ENCODE data around the gene DCUN1D2. TPM values are rescaled to one million over a fixed set of nuclear protein-coding genes. Genes with fewer than 3 reads are reported as not detected.

DCUN1D2 gene
- total RNA-seq, 4 donors from 2014 or later, result 13.6 to 32.5 (median 24.5) TPM

DNA sequence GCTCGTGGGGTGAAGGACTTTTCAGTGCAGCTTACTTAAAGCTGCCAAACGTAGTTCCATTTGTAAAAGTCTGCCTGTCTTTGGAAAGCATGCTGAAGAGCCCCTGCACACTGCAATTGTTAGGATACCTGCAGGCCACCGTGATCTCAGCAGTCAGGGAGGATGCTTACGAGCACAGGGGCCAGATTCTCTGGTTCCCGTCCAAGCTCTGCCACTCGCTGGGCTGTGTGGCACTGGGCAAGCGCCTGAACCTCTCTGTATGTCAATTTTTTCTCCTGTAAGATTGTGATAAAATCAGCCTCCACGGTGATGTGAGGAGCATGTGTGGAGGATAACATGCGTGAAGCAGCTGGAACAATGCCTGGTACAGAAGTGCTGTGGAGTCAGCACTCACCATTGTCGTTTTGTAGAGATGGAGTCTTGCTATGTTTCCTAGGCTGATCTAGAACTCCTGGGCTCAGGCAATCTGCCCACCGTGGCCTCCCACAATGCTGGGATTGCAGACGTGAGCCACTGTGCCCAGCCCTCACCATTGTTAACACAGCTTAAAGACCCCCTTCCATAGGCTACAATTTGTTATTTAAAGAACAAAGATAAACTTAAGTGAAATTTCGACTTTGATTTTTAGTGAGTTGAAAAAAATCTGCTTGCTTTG is 40.7 kb downstream of the DCUN1D2 start:
- 87% methylated on average over 11 of the region's 13 CpGs for WGBS
- Histone ChIP-seq H3K27ac (replicated peaks in 1 of 4) (peak overlapping the region; percentile 9 to 44 (median 30)), H3K4me1 (peaks cover 0 to 37% (median 2%) of the 10 kb centered on the region in 4 donors), H3K36me3 (peaks cover 1 to 16% (median 10%) of the 10 kb centered on the region in 4 donors), H3K27me3 (no peaks in the 10 kb centered on the region), H3K9me3 (no peaks in the 10 kb centered on the region), H3K4me3 (peak overlapping the region; percentile 37 to 54 (median 44))
- DNase-seq (ENCODE audit: extremely low spot score), result no peak
- TF ChIP-seq, protein P1, sequence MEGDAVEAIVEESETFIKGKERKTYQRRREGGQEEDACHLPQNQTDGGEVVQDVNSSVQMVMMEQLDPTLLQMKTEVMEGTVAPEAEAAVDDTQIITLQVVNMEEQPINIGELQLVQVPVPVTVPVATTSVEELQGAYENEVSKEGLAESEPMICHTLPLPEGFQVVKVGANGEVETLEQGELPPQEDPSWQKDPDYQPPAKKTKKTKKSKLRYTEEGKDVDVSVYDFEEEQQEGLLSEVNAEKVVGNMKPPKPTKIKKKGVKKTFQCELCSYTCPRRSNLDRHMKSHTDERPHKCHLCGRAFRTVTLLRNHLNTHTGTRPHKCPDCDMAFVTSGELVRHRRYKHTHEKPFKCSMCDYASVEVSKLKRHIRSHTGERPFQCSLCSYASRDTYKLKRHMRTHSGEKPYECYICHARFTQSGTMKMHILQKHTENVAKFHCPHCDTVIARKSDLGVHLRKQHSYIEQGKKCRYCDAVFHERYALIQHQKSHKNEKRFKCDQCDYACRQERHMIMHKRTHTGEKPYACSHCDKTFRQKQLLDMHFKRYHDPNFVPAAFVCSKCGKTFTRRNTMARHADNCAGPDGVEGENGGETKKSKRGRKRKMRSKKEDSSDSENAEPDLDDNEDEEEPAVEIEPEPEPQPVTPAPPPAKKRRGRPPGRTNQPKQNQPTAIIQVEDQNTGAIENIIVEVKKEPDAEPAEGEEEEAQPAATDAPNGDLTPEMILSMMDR (IDR thresholded peaks at IDR 0.05), result no peak
- TF ChIP-seq EP300 (IDR thresholded peaks at IDR 0.05), result no peak
- TF ChIP-seq POLR2AphosphoS5 (IDR thresholded peaks at IDR 0.05), result no peak
- no peak for TF ChIP-seq POLR2A (IDR thresholded peaks at IDR 0.05; ENCODE audit: low read depth)
- intact Hi-C loops (cut with DNase I), result no loop called here

DNA sequence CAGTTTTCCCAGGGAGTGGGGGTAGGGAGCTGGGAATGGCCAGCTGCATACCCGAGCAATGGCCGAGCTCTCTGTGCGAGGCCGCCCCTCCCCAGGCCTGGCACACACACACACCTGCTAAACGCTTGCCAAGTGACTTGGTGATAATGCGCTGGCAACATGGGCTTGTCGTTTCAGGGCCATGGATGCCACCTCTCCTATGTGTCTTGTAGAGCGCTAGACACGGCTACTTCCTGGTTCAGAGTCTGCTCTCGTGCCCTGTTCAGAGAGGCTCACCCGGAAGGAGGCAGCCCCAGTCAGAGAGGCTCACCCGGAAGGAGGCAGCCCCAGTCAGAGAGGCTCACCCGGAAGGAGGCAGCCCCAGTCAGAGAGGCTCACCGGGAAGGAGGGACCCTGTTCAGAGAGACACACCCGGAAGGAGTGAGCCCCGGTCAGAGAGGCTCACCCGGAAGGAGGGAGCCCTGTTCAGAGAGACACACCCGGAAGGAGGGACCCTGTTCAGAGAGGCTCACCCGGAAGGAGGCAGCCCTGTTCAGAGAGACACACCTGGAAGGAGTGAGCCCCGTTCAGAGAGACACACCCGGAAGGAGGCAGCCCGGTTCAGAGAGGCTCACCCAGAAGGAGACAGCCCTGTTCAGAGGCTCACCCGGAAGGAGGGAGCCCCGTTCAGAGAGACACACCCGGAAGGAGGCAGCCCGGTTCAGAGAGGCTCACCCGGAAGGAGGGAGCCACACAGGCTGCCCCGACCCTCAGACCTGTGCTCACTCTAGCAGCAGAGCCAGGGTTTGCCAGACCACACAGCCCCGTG is 41.4 kb downstream of the DCUN1D2 start:
- peaks cover 0 to 16% (median 5%) of the 10 kb centered on the region in 4 donors for H3K36me3 ChIP-seq
- H3K4me1 ChIP-seq, result peaks cover 0 to 38% (median 2%) of the 10 kb centered on the region in 4 donors
- no peaks in the 10 kb centered on the region for H3K27me3 ChIP-seq
- H3K4me3 ChIP-seq, result peak overlapping the region; percentile 37 to 54 (median 44)
- no peak for DNase-seq (ENCODE audit: extremely low spot score)
- 70% methylated on average over 18 of the region's 29 CpGs for WGBS
- intact Hi-C loops (cut with DNase I), result no loop called here
- TF ChIP-seq POLR2A (IDR thresholded peaks at IDR 0.05; ENCODE audit: low read depth) (no peak), EP300 (IDR thresholded peaks at IDR 0.05) (no peak), POLR2AphosphoS5 (IDR thresholded peaks at IDR 0.05) (no peak)
- TF ChIP-seq, protein P1 (IDR thresholded peaks at IDR 0.05), result no peak
- no peaks in the 10 kb centered on the region for H3K9me3 ChIP-seq
- H3K27ac ChIP-seq (replicated peaks in 1 of 4), result peak overlapping the region; percentile 9 to 44 (median 30)

DNA sequence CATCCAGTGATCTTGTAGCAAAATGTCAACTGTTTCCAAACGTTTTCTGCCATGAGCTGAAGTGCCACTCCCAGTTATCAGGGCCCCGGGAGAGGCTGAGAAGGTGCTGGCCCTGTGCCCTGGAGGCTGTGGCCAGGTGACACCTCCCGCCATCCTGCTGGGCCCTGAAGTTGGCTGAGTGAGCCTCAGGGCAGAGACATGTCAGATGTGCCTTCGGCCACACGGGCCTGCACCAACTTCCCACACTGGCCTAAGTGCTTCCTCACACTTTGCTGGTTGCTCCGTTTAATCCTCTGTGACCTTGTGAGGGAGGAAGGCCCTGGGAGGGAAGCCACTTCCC is 42.0 kb downstream of the DCUN1D2 start:
- Histone ChIP-seq H3K27me3 (no peaks in the 10 kb centered on the region), H3K4me3 (peak overlapping the region; percentile 37 to 54 (median 44)), H3K36me3 (peaks cover 0 to 22% (median 3%) of the 10 kb centered on the region in 4 donors), H3K27ac (replicated peaks in 1 of 4) (peak overlapping the region in 1 of 4 donors; percentile 25), H3K4me1 (peaks cover 0 to 38% (median 2%) of the 10 kb centered on the region in 4 donors), H3K9me3 (no peaks in the 10 kb centered on the region)
- WGBS, result 48% methylated on average over 6 of the region's 6 CpGs
- intact Hi-C loops (cut with DNase I), result no loop called here
- TF ChIP-seq, protein P1 (IDR thresholded peaks at IDR 0.05), result no peak
- TF ChIP-seq POLR2A (IDR thresholded peaks at IDR 0.05; ENCODE audit: low read depth), result no peak
- no peak for TF ChIP-seq EP300 (IDR thresholded peaks at IDR 0.05)
- no peak for TF ChIP-seq POLR2AphosphoS5 (IDR thresholded peaks at IDR 0.05)
- DNase-seq (ENCODE audit: extremely low spot score), result no peak

DNA sequence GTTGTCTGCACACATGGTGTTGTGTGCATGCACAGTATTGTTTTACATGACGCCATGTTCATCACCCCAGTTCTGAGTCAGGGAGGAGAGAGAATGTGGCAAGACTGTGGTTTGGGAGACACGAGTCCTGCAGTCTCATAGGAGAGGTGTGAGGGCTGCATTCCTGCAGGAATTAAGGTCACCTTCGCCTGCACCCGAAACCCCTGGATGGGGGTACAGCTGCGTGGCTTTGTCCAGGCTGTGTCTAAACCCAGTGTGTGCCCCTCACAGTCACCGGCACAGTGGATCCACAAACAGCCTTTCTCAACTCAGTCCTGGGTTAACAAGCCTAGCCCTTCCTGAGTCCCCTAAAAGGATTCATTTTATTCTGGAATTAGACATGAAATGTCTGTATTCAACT is 42.9 kb downstream of the DCUN1D2 start:
- TF ChIP-seq, protein P1 (IDR thresholded peaks at IDR 0.05), result no peak
- TF ChIP-seq POLR2AphosphoS5 (IDR thresholded peaks at IDR 0.05) (no peak), POLR2A (IDR thresholded peaks at IDR 0.05; ENCODE audit: low read depth) (no peak), EP300 (IDR thresholded peaks at IDR 0.05) (no peak)
- WGBS, result 86% methylated on average over 4 of the region's 6 CpGs
- Histone ChIP-seq H3K27me3 (no peaks in the 10 kb centered on the region), H3K4me3 (no peak overlapping the region), H3K36me3 (peaks cover 0 to 17% (median 0%) of the 10 kb centered on the region in 4 donors), H3K4me1 (peaks cover 0 to 38% (median 2%) of the 10 kb centered on the region in 4 donors), H3K27ac (replicated peaks in 1 of 4) (no peak overlapping the region), H3K9me3 (no peaks in the 10 kb centered on the region)
- intact Hi-C loops (cut with DNase I), result no loop called here
- no peak for DNase-seq (ENCODE audit: extremely low spot score)

Measured in esophagus muscularis mucosa (tissue), 4 donors.